Osteoblast (primary cell): ENCODE results near the gene BCL11B. TPM values are rescaled to one million over a fixed set of nuclear protein-coding genes. Genes with fewer than 3 reads are reported as not detected.

Experiments
- DNase-seq: peaks from one replicate; pipeline ENCODE4 v3.0.0; 2011; ENCODE audit warnings: low spot score, mixed read lengths; ENCODE audit not compliant: insufficient read length; ENCODE audit errors: missing footprints
- H2AFZ ChIP-seq: 2 replicates; pipeline ENCODE4 v1.6.0; 2011; ENCODE audit warnings: mild to moderate bottlenecking, low read length
- H3K27ac ChIP-seq: 2 replicates; pipeline ENCODE4 v1.5.1; 2011; ENCODE audit warnings: mild to moderate bottlenecking, low read depth, low read length, moderate library complexity
- H3K27me3 ChIP-seq: 2 replicates; pipeline ENCODE4 v1.6.0; 2012; ENCODE audit warnings: mild to moderate bottlenecking, control low read depth, inconsistent platforms, low read length, moderate library complexity; ENCODE audit not compliant: insufficient read depth
- H3K36me3 ChIP-seq: 2 replicates; pipeline ENCODE4 v1.5.1; 2011; ENCODE audit warnings: mild to moderate bottlenecking, low read length, control low read depth, moderate library complexity; ENCODE audit not compliant: insufficient read depth
- H3K4me1 ChIP-seq: 2 replicates; pipeline ENCODE4 v1.5.1; 2011; ENCODE audit warnings: mild to moderate bottlenecking, low read length, control low read depth, moderate library complexity; ENCODE audit not compliant: insufficient read depth
- H3K4me2 ChIP-seq: 2 replicates; pipeline ENCODE4 v1.6.0; 2011; ENCODE audit warnings: mild to moderate bottlenecking, low read length; ENCODE audit not compliant: insufficient read depth
- H3K4me3 ChIP-seq: fragments of 200-600 bp; sonication (generic); 3 replicates; pipeline ENCODE4 v1.5.1; 2012; ENCODE audit warnings: mild to moderate bottlenecking, low read length, inconsistent platforms; ENCODE audit not compliant: insufficient read depth
- H3K79me2 ChIP-seq: 2 replicates; pipeline ENCODE4 v1.6.0; 2012; ENCODE audit warnings: mild to moderate bottlenecking, low read length, control low read depth, inconsistent platforms; ENCODE audit not compliant: insufficient read depth
- H3K9me3 ChIP-seq: 2 replicates; pipeline ENCODE4 v1.5.1; 2011; ENCODE audit warnings: low read depth, low read length, control low read depth
- H4K20me1 ChIP-seq: 2 replicates; pipeline ENCODE4 v1.6.0; 2012; ENCODE audit warnings: mild to moderate bottlenecking, low read length, control low read depth; ENCODE audit not compliant: insufficient read depth
- CTCF ChIP-seq: IDR thresholded peaks from 2 replicates; pipeline ENCODE4 v1.5.1; 2011; ENCODE audit warnings: mild to moderate bottlenecking, low read depth, low read length, moderate library complexity; ENCODE audit errors: extremely low read depth
- total RNA-seq: library from RNA; depleted of rRNA; stranded (reverse); fragments of >200 nt; gene quantifications from 2 replicates; pipeline ENCODE4 v1.2.3, GENCODE V29; 2012

Gene BCL11B
- total RNA-seq, 1 donor = 0.36 TPM

GRCh38 chr14:99256483-99256874 lies 15.5 kb downstream of the BCL11B start:
- no peaks in the 10 kb centered on the region for H3K9me3 ChIP-seq
- no peak overlapping the region for H3K27ac ChIP-seq
- H3K79me2 ChIP-seq = no peaks in the 10 kb centered on the region
- no peaks in the 10 kb centered on the region for H3K36me3 ChIP-seq
- no peak overlapping the region for H3K4me3 ChIP-seq
- DNase-seq = no peak
- TF ChIP-seq CTCF = no peak
- no peaks in the 10 kb centered on the region for H4K20me1 ChIP-seq
- H2AFZ ChIP-seq = no peak overlapping the region
- H3K4me2 ChIP-seq = no peak overlapping the region
- H3K4me1 ChIP-seq = no peaks in the 10 kb centered on the region
- no peaks in the 10 kb centered on the region for H3K27me3 ChIP-seq

- TF ChIP-seq CTCF = no peak
- H4K20me1 ChIP-seq = no peaks in the 10 kb centered on the region
- no peaks in the 10 kb centered on the region for H3K9me3 ChIP-seq
- no peak overlapping the region for H3K4me2 ChIP-seq
- no peaks in the 10 kb centered on the region for H3K4me1 ChIP-seq
- no peaks in the 10 kb centered on the region for H3K36me3 ChIP-seq
- H3K79me2 ChIP-seq = no peaks in the 10 kb centered on the region
- no peak for DNase-seq
- no peaks in the 10 kb centered on the region for H3K27me3 ChIP-seq
- no peak overlapping the region for H3K27ac ChIP-seq
- H2AFZ ChIP-seq = no peak overlapping the region
- H3K4me3 ChIP-seq = no peak overlapping the region
These were observed 16.1 kb downstream of the BCL11B start for GRCh38 chr14:99255621-99256482.

GRCh38 chr14:99254328-99255009 lies 17.5 kb downstream of the BCL11B start:
- no peaks in the 10 kb centered on the region for H4K20me1 ChIP-seq
- H3K79me2 ChIP-seq = no peaks in the 10 kb centered on the region
- H3K4me2 ChIP-seq = no peak overlapping the region
- H3K9me3 ChIP-seq = no peaks in the 10 kb centered on the region
- H3K27me3 ChIP-seq = no peaks in the 10 kb centered on the region
- no peaks in the 10 kb centered on the region for H3K36me3 ChIP-seq
- H3K27ac ChIP-seq = no peak overlapping the region
- H3K4me3 ChIP-seq = no peak overlapping the region
- H3K4me1 ChIP-seq = no peaks in the 10 kb centered on the region
- TF ChIP-seq CTCF = no peak
- no peak overlapping the region for H2AFZ ChIP-seq
- DNase-seq = no peak

- no peaks in the 10 kb centered on the region for H3K4me1 ChIP-seq
- H3K27me3 ChIP-seq = no peaks in the 10 kb centered on the region
- no peaks in the 10 kb centered on the region for H4K20me1 ChIP-seq
- H3K79me2 ChIP-seq = no peaks in the 10 kb centered on the region
- H3K9me3 ChIP-seq = no peaks in the 10 kb centered on the region
- DNase-seq = no peak
- H3K27ac ChIP-seq = no peak overlapping the region
- no peak for TF ChIP-seq CTCF
- no peak overlapping the region for H2AFZ ChIP-seq
- no peaks in the 10 kb centered on the region for H3K36me3 ChIP-seq
- no peak overlapping the region for H3K4me2 ChIP-seq
- no peak overlapping the region for H3K4me3 ChIP-seq
These were observed 18.1 kb downstream of the BCL11B start for GRCh38 chr14:99253890-99254289.
